ENCODE data around the gene ALDH4A1. TPM values are rescaled to one million over a fixed set of nuclear protein-coding genes. Genes with fewer than 3 reads are reported as not detected.
A peak's percentile ranks its signal among the peaks of the same experiment; 100 is the strongest.

The ALDH4A1 gene
- total and polyA plus RNA-seq, 9 of the 15 experiments (the other 6 are each of a cell fraction or from before 2014, with no cell fraction given) = 0.27 to 31.4 (median 16.6) TPM

DNA sequence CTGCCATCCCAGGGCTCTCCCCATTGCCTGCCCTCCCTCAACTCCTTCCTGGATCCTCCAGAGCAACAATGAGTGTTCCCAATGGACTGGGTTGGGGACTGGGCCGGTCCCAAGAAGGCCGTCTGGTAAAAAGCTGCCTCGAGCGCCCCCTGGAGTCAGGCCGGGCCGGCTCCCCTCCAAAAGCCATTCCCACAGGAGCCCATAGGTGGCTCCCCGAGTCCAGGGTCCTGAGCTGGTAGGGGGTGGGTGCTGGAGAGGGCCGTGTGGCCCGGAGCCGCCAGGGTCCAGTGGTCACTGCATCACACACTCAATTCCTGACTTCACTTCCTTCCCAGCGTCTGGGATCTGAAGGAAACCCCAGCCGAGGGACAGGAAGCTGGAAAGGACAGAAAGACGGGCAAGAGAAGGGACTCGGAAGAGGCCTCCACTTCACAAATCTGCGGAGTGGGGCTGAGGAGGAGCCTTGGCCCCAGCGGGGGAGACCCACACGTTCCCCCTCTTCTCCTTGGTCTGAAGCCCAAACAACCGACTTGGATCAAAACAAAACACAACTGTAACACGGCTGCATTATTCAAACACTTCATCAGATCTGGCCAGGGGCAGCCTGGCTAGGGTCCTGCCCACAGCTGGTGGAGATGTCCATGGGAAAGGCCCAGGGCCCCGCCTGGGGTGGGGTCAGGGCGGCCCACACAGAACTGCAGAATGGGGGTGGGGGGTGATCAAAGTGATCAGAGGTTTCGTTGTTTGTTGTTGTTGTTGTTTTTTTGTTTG, 10.9 kb upstream of the ALDH4A1 start (continued):
- TF ChIP-seq, protein P1, sequence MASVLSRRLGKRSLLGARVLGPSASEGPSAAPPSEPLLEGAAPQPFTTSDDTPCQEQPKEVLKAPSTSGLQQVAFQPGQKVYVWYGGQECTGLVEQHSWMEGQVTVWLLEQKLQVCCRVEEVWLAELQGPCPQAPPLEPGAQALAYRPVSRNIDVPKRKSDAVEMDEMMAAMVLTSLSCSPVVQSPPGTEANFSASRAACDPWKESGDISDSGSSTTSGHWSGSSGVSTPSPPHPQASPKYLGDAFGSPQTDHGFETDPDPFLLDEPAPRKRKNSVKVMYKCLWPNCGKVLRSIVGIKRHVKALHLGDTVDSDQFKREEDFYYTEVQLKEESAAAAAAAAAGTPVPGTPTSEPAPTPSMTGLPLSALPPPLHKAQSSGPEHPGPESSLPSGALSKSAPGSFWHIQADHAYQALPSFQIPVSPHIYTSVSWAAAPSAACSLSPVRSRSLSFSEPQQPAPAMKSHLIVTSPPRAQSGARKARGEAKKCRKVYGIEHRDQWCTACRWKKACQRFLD (CRISPR knock-in tag; IDR thresholded peaks at IDR 0.05) = no peak
- TF ChIP-seq ZZZ3 (IDR thresholded peaks at IDR 0.05) = no peak
- TF ChIP-seq ZNF445 (CRISPR knock-in tag; IDR thresholded peaks at IDR 0.05; ENCODE audit: low read depth) = no peak
- no peak for TF ChIP-seq RBM39 (optimal IDR thresholded peaks at IDR 0.05; ENCODE audit: low read depth, low read length)
- TF ChIP-seq, protein P2, sequence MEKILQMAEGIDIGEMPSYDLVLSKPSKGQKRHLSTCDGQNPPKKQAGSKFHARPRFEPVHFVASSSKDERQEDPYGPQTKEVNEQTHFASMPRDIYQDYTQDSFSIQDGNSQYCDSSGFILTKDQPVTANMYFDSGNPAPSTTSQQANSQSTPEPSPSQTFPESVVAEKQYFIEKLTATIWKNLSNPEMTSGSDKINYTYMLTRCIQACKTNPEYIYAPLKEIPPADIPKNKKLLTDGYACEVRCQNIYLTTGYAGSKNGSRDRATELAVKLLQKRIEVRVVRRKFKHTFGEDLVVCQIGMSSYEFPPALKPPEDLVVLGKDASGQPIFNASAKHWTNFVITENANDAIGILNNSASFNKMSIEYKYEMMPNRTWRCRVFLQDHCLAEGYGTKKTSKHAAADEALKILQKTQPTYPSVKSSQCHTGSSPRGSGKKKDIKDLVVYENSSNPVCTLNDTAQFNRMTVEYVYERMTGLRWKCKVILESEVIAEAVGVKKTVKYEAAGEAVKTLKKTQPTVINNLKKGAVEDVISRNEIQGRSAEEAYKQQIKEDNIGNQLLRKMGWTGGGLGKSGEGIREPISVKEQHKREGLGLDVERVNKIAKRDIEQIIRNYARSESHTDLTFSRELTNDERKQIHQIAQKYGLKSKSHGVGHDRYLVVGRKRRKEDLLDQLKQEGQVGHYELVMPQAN (IDR thresholded peaks at IDR 0.05; ENCODE audit: borderline replicate concordance) = no peak
- TF ChIP-seq HSF4 (CRISPR knock-in tag; IDR thresholded peaks at IDR 0.05; ENCODE audit: borderline replicate concordance) = no peak
- TF ChIP-seq, protein P3, sequence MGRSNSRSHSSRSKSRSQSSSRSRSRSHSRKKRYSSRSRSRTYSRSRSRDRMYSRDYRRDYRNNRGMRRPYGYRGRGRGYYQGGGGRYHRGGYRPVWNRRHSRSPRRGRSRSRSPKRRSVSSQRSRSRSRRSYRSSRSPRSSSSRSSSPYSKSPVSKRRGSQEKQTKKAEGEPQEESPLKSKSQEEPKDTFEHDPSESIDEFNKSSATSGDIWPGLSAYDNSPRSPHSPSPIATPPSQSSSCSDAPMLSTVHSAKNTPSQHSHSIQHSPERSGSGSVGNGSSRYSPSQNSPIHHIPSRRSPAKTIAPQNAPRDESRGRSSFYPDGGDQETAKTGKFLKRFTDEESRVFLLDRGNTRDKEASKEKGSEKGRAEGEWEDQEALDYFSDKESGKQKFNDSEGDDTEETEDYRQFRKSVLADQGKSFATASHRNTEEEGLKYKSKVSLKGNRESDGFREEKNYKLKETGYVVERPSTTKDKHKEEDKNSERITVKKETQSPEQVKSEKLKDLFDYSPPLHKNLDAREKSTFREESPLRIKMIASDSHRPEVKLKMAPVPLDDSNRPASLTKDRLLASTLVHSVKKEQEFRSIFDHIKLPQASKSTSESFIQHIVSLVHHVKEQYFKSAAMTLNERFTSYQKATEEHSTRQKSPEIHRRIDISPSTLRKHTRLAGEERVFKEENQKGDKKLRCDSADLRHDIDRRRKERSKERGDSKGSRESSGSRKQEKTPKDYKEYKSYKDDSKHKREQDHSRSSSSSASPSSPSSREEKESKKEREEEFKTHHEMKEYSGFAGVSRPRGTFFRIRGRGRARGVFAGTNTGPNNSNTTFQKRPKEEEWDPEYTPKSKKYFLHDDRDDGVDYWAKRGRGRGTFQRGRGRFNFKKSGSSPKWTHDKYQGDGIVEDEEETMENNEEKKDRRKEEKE (IDR thresholded peaks at IDR 0.05; ENCODE audit: borderline replicate concordance in 1 of 2, control insufficient read depth in 1 of 2, low read depth in 2 of 2, low read length in 1 of 2) = no peak
- TF ChIP-seq SMAD3 (CRISPR knock-in tag; conservative IDR thresholded peaks at IDR 0.05) = 0 out of 2 replicates have a peak, but pooled peaks have one; percentile 30
- TF ChIP-seq, protein P4, sequence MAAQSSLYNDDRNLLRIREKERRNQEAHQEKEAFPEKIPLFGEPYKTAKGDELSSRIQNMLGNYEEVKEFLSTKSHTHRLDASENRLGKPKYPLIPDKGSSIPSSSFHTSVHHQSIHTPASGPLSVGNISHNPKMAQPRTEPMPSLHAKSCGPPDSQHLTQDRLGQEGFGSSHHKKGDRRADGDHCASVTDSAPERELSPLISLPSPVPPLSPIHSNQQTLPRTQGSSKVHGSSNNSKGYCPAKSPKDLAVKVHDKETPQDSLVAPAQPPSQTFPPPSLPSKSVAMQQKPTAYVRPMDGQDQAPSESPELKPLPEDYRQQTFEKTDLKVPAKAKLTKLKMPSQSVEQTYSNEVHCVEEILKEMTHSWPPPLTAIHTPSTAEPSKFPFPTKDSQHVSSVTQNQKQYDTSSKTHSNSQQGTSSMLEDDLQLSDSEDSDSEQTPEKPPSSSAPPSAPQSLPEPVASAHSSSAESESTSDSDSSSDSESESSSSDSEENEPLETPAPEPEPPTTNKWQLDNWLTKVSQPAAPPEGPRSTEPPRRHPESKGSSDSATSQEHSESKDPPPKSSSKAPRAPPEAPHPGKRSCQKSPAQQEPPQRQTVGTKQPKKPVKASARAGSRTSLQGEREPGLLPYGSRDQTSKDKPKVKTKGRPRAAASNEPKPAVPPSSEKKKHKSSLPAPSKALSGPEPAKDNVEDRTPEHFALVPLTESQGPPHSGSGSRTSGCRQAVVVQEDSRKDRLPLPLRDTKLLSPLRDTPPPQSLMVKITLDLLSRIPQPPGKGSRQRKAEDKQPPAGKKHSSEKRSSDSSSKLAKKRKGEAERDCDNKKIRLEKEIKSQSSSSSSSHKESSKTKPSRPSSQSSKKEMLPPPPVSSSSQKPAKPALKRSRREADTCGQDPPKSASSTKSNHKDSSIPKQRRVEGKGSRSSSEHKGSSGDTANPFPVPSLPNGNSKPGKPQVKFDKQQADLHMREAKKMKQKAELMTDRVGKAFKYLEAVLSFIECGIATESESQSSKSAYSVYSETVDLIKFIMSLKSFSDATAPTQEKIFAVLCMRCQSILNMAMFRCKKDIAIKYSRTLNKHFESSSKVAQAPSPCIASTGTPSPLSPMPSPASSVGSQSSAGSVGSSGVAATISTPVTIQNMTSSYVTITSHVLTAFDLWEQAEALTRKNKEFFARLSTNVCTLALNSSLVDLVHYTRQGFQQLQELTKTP (IDR thresholded peaks at IDR 0.05; ENCODE audit: low read depth in 1 of 2, partially characterized antibody in 2 of 2) = no peak
- no peak; the same call in 1 of the 2 replicates for TF ChIP-seq PHF21A (IDR thresholded peaks at IDR 0.05; ENCODE audit: borderline replicate concordance, low read depth)
- no peak for TF ChIP-seq ZNF764 (CRISPR knock-in tag; IDR thresholded peaks at IDR 0.05; ENCODE audit: low read depth)
- no peak for TF ChIP-seq PCBP1 (IDR thresholded peaks at IDR 0.05; ENCODE audit: low read depth, low read length, poor library complexity, severe bottlenecking)
- TF ChIP-seq, protein P5, sequence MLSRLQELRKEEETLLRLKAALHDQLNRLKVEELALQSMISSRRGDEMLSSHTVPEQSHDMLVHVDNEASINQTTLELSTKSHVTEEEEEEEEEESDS (CRISPR knock-in tag; IDR thresholded peaks at IDR 0.05) = no peak
- TF ChIP-seq ZNF316 (IDR thresholded peaks at IDR 0.05) = no peak
